Stimulated activated CD8-positive, alpha-beta memory T cell treated with anti-CD3 and anti-CD28 coated beads, Interleukin-15, amount 100 ng/mL, for 4 hours (primary cell): ENCODE results near the gene GNG2.

Source experiments
- DNase-seq, 2 donors: peaks; one replicate each; pipeline ENCODE4 v3.0.0-alpha.2; 2020; ENCODE audit warnings: low read depth in 2 of 2

GNG2 gene

GRCh38 chr14:51860164-51860824 lies at the start of gene GNG2:
Gene GNG2 (plus strand): TSS chr14:51860612. CDS start chr14:51950679, 90,067 bp downstream.
- DNase-seq: peak; percentile 53 to 65

DNA sequence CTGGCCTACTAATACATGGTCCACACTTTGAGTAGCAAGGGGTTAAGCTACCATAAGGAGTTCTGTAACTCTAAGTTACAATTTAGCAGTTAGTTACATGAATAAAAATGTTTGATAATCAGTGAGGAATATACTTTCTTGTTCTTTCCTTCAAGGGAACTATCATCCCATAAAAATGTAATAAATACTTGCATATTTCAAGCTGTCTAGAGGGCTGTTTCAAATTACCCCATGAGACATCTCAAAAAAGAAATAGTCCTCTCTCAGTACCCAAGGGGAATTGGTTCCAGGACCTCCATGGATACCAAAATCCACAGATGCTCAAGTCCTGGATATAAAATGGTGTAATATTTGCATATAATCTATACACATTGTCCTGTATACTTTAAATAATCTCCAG lies 48.7 kb upstream of the GNG2 start:
- DNase-seq: no peak

GRCh38 chr14:51816031-51816430 lies 44.4 kb upstream of the GNG2 start:
- no peak for DNase-seq

DNA sequence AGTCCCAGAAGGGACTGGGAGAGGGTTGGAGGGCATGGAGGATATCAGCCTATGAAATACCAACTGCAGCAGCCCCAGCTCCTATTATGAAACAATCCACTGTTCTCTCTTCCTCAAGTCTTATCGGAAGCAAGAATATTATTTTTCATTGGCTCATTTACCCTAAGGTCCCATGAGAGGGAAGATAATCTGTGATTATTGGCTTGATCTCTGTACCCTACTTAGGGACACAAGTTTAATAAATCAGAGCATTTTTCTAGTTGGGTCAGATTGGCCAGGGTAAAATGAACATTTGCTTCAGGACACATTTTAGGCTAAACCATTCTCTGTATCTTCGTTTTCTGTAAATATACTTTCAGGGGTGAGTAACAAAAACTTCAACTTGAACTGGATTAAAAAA lies 43.1 kb upstream of the GNG2 start:
- DNase-seq: no peak

DNA sequence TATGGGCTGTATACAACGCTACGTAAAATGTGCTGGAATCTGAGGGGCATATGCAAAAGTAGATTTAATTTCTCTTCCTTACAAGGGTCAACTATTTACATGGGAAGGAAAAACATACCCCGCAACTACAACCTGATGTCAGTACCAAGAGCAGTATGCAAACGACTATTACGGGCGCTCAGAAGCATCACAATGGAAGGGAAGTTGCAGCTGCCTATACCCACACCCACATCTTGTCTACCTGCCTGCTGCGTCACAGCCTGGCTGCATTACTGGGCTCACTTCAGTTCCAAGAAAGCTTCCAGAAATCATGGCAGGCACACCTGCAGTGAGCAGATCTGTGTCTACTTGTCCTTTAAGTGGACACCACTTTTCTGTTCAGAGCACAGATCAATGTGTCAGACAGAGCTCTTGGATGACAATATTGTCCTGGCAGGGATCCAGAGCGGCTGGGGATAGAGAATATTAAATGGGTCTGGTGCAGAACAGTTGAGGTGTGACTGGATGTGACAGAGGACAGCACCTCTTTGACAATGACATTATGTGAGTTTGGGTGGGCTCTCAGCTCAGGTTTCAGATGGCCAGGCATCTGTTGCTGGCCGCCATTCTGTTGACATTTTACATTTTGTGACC lies 41.5 kb upstream of the GNG2 start:
- DNase-seq: no peak

DNA sequence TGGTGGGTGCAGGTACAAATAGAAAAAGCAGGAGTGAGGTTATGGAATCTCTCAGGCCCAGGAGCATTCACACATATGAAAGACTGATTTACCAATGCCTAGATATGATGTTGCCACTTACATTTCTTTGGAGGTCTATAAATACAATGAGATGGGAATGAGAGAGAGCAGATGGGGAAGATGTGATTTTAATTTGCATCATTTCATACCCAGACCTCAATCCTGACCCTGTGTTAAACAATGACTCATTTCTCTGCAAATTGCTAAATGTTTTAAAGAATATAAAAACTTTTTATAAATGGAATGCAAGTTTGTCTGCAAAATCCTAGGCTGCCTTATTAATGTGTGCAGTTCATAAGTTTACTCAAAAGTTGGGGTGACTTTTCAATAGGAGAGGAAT lies 38.6 kb upstream of the GNG2 start:
- no peak for DNase-seq

DNA sequence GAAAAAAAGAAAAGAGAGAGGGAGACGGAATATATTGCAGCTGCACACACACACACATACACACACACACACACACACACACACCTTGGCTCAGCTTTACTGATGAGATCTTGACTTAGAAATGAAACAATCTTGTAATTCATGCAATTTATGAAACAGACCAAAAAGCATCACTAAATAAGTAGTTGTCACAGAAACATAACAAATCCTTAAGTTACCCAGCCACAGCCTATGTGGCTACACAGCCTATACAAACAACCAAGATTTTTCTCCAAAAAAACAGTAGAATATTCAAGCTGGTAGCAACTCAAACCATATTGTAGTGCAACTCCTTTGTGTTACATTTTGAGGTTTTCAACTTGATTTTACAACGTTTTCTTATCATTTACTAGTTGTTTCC lies 37.9 kb upstream of the GNG2 start:
- DNase-seq: no peak

DNA sequence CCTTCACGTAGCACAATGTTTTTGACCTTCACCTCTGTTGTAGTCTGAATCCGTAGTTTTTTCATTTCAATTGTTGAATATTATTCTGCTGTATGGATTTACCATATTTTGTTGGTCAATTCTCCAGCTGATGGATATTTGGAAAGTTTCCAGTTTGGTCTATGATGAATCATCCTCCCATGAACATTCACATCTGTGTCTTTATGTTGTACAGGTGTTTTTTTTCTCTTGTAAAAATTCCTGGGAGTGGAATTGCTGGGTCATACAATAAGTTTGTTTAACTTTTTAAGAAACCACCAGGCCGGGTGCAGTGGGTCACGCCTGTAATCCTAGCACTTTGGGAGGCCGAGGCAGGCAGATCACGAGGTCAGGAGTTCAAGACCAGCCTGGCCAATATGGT lies 36.7 kb upstream of the GNG2 start:
- no peak for DNase-seq

DNA sequence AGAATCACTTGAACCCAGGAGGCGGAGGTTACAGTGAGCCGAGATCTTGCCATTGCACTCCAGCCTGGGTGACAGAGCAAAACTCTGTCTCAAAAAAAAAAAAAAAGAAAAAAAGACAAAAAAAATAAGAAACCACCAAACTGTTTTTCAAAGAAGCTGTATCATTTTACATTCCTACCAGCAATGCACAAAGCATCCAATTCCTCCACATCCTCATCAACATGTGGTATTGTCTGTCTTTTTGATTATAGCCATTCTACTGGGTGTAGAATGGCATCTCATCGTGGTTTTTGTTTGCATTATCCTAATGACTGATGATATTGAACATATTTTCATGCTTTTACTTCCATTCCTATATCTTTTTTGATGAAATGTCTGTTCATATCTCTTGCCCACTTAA lies 36.2 kb upstream of the GNG2 start:
- DNase-seq: no peak

DNA sequence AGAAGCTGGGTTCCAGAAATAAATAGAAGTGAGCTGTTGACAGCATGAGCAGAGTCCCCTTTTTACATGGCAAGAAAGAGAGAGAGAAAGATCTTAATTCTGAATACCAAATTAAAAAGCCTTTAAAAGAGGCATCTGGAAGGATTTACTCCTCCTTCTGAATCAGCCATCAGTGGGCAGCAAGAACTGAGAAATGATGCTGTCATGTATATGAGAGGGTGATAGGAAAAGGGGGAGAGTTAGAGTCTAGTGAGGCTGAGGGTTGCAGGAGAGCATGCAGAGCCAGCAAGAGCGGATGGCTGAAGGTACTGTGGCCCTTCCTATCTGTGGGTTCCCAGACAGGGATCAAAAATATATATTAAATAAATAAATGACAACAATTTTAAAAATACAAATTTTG lies 34.5 kb upstream of the GNG2 start:
- no peak for DNase-seq

GRCh38 chr14:51828017-51828797 lies 32.2 kb upstream of the GNG2 start:
- peak; percentile 56 to 60 for DNase-seq

DNA sequence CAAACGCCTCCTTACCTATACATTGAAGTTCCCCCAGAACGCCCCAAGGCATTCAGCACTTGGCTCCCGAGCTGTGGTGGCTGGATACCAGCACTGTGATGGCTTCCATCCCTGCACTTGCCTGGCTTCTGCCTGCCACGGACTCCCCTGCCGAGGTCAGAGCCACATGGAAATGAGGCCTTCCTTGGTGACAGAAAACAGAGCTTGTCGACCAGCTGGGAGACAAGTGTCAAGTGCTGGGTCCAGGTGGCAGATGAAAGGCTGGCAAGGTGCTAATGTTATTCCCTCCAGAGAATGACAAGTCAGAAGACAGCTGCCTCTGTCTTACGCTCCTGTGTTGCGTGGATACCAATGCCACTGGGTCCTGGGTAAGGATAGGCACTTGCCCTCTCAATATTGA lies 26.2 kb upstream of the GNG2 start:
- DNase-seq: no peak

DNA sequence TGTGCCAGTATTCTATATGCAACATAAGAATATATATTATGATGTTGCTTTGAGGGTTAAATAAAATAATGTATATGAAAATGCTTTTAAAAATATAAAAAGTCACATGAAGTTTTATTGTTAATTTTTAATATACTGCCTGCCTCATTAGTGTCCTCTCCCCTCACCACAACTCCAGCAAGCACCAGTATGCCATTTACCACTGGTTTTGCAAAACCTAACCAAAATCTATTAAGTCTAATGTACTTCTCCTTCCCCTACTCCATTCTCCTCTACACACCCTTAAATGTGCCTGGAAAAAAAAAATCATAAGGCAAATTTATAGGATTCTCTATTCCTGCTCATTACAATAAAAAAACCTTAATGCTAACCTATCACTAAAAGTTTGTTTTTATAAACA lies 24.0 kb upstream of the GNG2 start:
- no peak for DNase-seq

GRCh38 chr14:51844081-51844881 lies 16.1 kb upstream of the GNG2 start:
- no peak for DNase-seq

GRCh38 chr14:51845811-51846210 lies 14.6 kb upstream of the GNG2 start:
- DNase-seq: no peak

- peak; percentile 64 to 82 for DNase-seq
These were observed 13.6 kb upstream of the GNG2 start for GRCh38 chr14:51846631-51847488.

DNA sequence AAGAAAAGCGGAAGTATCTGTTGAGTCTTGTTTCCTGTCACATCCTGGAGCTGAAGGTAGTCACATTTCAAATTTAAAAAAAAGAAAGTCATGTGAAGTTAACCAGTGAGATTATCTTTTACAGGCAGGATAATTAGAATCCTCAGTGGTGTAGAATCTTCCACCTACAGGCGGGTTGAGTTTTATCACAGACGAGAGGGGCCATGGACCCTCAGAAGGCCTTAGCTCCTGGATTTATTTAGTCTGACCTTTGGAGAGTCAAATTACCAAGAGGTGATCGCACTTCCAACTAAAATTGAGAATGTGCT lies 13.0 kb upstream of the GNG2 start:
- no peak for DNase-seq

DNA sequence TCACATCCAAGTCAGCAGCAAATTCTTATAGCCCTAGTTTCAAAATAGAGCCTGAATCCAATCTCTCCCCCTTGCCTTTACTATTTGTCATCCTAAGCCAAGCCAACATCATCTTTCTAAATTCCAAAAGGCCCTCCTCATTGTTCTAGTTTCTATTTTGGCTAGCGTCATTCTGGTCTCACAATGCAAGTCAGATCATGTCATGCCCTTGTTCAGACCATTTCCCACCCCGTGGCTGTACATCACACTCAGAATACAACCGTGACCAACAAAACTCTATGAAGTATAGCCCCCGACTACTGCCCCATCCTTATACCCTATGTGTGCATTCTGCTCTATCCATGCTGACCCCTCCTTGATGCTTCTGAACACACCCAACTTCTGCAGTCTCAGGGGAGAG lies 12.3 kb upstream of the GNG2 start:
- DNase-seq: no peak

DNA sequence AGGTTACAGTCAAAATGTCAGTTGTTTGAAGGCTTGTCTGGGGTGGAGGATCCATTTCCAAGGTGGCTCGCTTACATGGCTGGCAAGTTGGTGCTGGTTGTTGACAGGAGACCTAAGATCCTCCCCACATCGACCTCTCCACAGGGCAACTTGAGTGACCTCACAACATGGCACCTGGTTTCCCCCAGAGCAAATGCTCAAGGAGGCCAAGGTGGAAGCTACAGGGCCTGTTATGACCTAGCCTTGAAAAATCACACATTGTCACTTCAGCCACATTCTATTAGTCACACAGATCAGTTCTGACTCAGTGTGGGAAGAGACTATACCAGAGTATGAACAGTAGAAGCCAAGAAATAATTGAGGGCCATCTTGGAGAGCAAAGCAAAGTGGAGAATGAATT lies 11.3 kb upstream of the GNG2 start:
- DNase-seq: no peak

- no peak for DNase-seq
These were observed 9.8 kb upstream of the GNG2 start for GRCh38 chr14:51850651-51851050.

- DNase-seq: no peak
These were observed 7.9 kb upstream of the GNG2 start for GRCh38 chr14:51852541-51852940.
